Activated CD8-positive, alpha-beta memory T cell treated with anti-CD3 and anti-CD28 coated beads for 36 hours (primary cell): ENCODE results near the gene ATP8A2. TPM values are rescaled to one million over a fixed set of nuclear protein-coding genes. Genes with fewer than 3 reads are reported as not detected.
"Not testable (repeated sequence)": the region's sequence is repeated elsewhere in the genome, so short reads cannot be mapped to it uniquely, and the experiment has no call there.

Source experiments
- CTCF ChIA-PET: fragments of 350-600 bp; sonication (Branson Sonifier 250); formaldehyde crosslinking; loops from one replicate; lab custom pipeline; 2021; ENCODE audit warnings: antibody characterized with exemption; lab: Charles Lee
- POLR2A ChIA-PET: fragments of 350-600 bp; sonication (Branson Sonifier 250); formaldehyde crosslinking; loops from one replicate; lab custom pipeline; 2021; ENCODE audit warnings: antibody characterized with exemption; lab: Charles Lee
- total RNA-seq, 2 experiments: library from RNA; stranded (reverse); gene quantifications; one replicate each; pipeline ENCODE4 v1.2.3, GENCODE V29; 2021

The ATP8A2 gene
- total RNA-seq, 2 experiments from 2014 or later, result 0.75 to 0.97 TPM

DNA sequence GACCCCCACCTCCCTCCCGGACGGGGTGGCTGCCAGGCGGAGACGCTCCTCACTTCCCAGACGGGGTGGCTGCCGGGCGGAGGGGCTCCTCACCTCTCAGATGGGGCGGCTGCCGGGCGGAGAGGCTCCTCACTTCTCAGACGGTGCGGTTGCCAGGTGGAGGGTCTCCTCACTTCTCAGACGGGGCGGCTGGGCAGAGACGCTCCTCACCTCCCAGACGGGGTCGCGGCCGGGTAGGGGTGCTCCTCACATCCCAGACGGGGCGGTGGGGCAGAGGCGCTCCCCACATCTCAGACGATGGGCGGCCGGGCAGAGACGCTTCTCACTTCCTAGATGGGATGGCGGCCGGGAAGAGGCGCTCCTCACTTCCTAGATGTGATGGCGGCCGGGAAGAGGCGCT lies 141.3 kb downstream of the ATP8A2 start:
- POLR2A ChIA-PET, CTCF ChIA-PET: not testable (repeated sequence)

DNA sequence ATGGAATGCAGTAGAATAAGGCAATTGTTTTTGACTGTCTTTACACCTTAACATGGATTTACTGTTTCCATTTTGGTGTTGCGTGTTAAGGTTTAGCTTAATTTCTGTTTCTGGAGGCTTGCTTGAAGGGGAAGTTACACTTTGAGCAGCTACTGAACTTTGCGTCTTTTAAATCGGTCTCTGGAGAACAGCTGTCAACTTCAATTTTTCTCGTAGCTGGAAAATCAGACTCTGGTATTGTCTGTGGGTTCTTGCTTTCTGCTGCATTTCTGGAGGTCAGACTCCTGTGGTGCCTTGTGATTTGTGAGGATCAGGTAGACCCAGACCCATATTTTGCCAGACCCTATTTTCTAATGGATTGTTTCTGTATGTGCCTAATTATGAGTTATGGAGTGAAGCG lies 146.7 kb downstream of the ATP8A2 start:
- CTCF ChIA-PET, result no interaction called here
- POLR2A ChIA-PET, result interaction anchor here (0.5 kb wide), 1 partner anchor 211 kb away, joined by 5 read pairs; no protein-coding TSS in a partner anchor

DNA sequence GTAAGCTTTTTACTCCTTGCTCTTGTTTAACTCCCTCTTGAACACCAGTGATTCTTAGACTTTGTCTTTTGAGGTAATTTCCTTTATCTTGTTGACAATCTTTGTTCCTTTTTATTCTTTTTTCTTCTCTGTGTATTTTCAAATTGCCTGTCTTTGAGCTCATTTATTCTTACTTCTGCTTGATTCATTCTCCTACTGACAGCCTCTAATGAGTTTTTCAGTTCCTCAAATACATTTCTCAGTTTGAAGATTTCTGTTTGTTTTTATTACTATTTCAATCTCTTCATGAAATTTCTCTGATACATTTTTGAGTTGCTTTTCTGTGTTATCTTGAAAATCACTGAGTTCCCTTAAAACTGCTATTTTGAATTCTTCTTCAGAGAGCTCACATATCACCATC lies 154.1 kb downstream of the ATP8A2 start:
- CTCF ChIA-PET, result no interaction called here
- POLR2A ChIA-PET, result no interaction called here

GRCh38 chr13:25528266-25528665 lies 156.5 kb downstream of the ATP8A2 start:
- POLR2A ChIA-PET, result no interaction called here
- CTCF ChIA-PET, result no interaction called here

DNA sequence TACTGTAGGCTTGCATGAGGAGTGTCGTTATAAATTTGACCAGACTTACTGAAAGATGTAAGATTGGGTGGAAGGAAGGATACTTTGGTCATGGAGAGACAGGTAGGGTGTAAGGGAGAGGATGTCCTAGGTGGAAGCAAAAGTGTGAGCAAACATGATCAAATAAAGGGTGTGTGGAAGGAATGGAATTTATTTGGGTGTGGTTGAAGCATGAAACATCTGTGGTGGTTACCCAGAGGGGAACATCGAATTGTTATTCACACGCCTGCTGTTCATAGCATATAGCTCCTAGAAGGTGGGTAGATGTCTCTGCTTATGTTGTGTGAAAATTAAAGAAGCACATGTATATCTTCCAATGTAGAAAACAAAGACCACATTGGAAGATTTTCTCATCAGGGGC lies 157.7 kb downstream of the ATP8A2 start:
- CTCF ChIA-PET, result no interaction called here
- POLR2A ChIA-PET, result no interaction called here

DNA sequence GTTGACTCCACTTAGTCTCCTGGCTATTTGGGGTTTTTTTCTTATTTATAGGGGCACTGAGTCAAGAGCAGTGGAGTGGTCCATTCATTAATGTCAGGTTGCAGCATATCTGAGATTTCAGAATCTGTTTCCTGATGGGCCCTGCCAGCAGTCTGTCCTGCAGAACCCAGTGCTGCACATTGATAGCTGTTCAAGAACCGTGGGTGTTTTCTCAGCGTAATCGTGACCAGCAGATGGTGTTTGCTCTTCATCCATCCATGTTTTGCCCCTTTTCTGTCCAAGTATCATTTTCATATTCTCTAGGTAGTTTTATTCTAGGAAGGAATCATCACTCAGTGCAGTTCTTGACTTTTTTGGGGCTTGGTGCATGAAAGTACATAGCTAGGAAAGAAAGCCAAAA lies 166.5 kb downstream of the ATP8A2 start:
- ChIA-PET CTCF (no interaction called here), POLR2A (no interaction called here)

DNA sequence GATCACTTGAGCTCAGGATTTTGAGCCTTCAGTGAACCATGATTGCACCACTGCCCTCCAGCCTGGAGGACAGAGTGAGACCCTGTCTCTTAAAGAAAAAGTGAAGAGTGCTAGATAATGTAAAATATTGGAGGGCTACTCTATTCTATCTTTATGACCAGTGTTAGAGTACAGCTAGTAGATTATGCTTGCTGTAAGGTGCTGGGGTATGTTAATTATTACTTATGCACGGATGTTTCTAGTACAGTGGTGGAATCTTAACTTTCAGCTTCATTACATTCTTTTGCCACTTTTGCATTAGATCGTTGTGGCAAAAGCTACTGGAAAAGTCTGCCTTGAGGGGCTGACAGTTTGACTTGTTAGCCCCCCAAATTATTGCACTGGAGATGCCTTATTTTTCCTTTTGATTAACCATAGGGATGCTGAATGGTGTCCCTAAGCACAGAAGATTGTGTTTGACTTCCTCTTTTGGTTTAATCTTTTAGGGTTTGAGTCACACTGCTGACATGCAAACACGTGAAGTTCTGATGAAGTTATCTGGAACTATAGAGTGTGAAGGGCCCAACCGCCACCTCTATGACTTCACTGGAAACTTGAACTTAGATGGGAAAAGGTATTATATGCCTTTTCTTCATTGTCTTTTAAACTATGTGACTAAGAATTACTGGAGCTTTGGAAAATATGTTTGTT lies 169.8 kb downstream of the ATP8A2 start:
- POLR2A ChIA-PET, result no interaction called here
- CTCF ChIA-PET, result no interaction called here

DNA sequence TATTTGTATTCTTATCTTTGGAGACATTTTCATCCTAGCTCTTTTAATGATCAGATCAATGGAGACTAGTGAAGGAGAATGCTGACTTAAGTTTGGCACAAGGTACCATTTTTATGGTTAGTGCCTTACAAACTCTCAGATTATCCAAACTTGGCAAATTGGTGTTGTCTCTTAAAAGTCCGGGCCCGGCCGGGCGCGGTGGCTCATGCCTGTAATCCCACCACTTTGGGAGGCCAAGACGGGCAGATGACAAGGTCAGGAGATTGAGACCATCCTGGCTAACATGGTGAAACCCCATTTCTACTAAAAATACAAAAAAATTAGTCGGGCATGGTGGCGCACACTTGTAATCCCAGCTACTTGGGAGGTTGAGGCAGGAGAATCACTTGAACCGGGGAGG lies 177.2 kb downstream of the ATP8A2 start:
- CTCF ChIA-PET, POLR2A ChIA-PET: not testable (repeated sequence)

GRCh38 chr13:25561812-25562211 lies 190.0 kb downstream of the ATP8A2 start:
- POLR2A ChIA-PET, result no interaction called here
- CTCF ChIA-PET, result no interaction called here

DNA sequence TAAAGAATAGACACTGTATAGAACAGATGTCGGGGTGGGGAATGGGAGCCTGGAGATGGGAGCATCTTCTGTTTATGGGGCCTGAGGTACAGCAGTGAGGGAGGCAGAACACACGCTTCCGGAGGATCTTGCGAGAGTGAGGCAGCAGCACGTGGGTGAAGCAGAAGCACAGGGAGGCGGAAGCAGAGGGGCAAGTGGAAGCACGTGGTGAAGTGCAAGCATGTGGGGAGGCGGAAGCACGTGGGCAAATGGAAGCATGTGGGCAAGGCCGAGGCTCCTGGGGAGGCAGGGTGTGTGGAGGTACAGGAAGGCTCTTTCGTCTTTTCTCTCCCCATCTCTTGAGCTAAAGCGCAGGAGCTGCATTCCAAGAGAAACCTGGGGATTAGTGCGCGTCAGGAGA lies 198.4 kb downstream of the ATP8A2 start:
- ChIA-PET POLR2A (no interaction called here), CTCF (no interaction called here)

DNA sequence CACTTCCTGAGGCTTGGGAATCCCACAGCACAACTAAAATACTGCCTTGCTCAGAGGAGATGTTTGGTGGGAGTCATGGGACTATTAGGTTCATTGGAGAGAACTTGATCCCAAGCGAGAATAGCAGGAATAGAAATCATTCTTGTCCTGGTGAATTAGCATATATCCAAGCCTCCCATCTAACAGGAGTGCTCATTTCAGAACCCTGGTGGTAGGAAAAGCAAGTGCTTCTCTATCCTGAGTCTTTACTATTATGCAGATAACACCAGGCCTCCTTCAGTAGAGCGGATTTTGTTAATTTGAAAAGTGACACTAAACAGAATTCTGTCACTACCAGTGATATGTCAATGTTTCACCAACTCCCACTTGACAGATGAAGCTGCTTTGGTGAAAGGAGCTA lies 199.5 kb downstream of the ATP8A2 start:
- ChIA-PET POLR2A (no interaction called here), CTCF (no interaction called here)

GRCh38 chr13:25572171-25572570 lies 200.4 kb downstream of the ATP8A2 start:
- POLR2A ChIA-PET, CTCF ChIA-PET: not testable (repeated sequence)

DNA sequence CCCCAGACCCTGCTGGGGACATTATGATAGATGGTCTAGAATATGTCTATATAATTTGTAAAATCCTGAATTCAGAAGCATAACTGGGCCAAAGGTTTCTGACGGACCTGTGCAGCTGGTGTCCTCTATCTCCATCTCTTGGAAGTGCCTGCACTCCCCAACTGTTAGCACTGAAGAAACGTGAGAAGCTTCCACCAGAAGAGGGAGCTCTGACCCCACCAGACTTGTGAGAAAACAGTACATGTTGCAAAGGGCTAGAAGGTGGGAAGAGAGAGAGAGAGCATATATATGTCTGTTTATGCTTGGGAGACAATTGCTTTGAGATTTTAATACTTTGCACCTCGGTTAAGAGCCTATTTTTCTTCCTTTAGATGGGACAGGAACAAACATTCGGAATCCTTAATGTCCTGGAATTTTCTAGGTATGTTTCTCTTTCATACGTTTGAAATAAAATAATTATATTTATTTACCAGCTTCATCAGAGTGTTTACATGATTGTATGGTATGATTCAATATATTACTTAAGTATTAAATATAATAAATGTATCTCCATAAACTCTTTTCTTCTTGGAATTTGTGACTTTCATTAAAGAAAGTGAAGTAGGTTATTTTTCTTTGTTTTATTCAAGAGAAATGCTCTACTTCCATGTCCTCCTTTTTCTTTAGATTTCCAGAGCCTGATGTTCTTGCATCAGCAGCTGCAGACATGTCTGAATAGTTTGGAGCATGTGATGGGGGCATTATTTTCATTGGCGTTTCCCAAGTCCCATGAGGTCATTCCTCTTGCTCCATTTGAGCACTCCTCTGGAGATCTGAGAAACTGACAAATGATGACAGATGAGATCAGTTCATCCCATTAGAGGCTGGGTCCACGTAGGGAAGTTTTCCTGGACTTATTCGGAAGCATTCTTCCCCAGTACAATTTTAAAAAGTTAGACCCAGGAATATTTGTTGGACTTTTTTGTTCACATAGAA lies 202.9 kb downstream of the ATP8A2 start:
- POLR2A ChIA-PET, result no interaction called here
- CTCF ChIA-PET, result interaction anchor here (1.0 to 1.3 kb wide), 2 partner anchors 14 to 497 kb away, joined by 3 to 5 read pairs; no protein-coding TSS in a partner anchor

GRCh38 chr13:25575562-25575961 lies 203.8 kb downstream of the ATP8A2 start:
- POLR2A ChIA-PET, result no interaction called here
- CTCF ChIA-PET, result no interaction called here

DNA sequence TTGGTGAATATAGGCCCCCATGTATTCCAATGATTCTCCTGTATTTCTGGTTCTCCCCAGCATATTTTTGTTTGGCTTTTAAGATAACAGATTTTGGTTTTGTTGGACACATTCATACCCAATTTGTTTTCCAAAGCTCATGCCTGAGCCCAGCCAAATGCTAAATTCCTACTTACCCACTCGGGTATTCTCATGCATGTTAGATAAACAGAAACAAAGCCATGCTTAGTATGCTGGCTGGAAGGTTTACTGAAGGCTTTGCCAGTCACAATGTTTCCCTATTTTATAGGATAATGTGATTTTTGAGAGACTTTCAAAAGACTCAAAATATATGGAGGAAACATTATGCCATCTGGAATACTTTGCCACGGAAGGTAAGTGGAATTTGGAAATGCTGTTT lies 206.8 kb downstream of the ATP8A2 start:
- POLR2A ChIA-PET, result no interaction called here
- CTCF ChIA-PET, result no interaction called here

- ChIA-PET POLR2A (no interaction called here), CTCF (no interaction called here)
These were observed 207.4 kb downstream of the ATP8A2 start for GRCh38 chr13:25579221-25579620.

- POLR2A ChIA-PET, result no interaction called here
- CTCF ChIA-PET, result no interaction called here
These were observed 209.6 kb downstream of the ATP8A2 start for GRCh38 chr13:25581351-25581750.

- POLR2A ChIA-PET, result no interaction called here
- CTCF ChIA-PET, result interaction anchor here (1.5 kb wide), 1 partner anchor 15 kb away, joined by 3 read pairs; no protein-coding TSS in a partner anchor
These were observed 212.3 kb downstream of the ATP8A2 start for GRCh38 chr13:25584087-25584486.

- POLR2A ChIA-PET, result no interaction called here
- CTCF ChIA-PET, result interaction anchor here (1.5 kb wide), 1 partner anchor 14 kb away, joined by 3 read pairs; no protein-coding TSS in a partner anchor
These were observed 213.2 kb downstream of the ATP8A2 start for GRCh38 chr13:25585000-25585399.

DNA sequence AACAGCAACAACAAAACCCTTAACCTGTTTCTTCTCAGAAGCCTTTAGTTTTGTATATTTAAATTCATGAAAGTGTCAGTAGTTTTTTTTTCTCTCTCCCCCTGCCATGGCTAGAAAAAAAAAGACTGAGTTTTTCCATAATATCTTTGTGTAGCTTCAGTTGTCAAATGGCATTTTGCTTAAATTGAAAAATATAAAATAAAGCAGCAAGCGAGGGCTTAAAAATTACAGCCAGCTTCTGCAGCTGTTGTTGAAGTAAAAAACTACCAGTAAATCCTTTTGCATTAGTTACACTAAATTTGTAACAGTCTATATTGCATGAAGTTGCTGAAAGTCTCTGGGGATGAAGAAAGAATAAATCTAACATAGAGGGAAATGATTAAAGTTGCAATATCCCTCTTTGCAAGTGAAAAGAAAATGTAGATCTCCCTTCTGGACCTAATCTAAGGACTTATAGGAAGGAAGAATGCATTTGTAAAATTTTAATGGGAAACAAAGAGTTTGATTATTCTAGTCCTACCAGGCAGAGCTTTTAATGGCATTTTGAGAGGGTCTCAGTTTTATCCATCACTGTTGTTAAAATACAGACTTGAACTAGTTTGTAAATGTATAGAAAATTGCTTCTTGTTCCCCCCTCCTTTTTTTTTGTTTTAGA lies 215.7 kb downstream of the ATP8A2 start:
- CTCF ChIA-PET, result no interaction called here
- POLR2A ChIA-PET, result no interaction called here
